ENCODE measurements around the gene SERINC2.
A peak's percentile ranks its signal among the peaks of the same experiment; 100 is the strongest.
"Not testable (repeated sequence)": the region's sequence is repeated elsewhere in the genome, so short reads cannot be mapped to it uniquely, and the experiment has no call there.

The SERINC2 gene

DNA sequence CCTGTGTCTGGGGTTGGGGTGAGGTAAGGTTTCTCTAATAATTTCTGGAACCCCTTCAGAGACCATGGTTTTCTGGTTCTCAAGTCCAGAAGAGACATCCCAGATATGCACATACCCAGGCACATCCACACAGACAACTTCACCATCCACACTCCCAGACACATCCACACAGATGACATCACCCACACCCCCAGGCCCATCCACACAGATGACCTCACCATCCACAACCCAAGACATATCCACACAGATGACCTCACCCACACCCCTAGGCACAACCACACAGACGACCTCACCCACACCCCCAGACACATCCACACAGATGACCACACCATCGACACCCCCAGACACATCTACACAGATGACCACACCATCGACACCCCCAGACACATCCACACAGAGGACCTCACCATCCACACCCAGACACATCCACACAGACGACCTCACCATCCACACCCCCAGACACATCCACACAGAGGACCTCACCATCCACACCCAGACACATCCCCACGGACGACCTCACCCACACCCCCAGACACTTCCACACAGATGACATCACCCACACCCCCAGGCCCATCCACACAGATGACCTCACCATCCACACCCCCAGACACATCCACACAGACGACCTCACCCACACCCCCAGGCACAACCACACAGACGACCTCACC, 26.3 kb upstream of the SERINC2 start:
- not testable (repeated sequence) for DNase-seq

DNA sequence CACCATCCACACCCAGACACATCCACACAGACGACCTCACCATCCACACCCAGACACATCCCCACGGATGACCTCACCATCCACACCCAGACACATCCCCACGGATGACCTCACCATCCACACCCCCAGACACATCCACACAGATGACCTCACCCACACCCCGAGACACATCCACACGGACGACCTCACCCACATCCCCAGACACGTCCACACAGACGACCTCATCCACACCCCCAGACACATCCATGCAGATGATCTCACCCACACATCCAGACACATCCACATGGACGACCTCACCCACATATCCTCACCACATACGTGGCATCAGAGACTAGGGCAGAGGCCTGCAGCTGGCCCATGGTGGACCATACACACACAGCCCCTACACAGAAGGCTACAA, 25.4 kb upstream of the SERINC2 start:
- no peak for DNase-seq

DNA sequence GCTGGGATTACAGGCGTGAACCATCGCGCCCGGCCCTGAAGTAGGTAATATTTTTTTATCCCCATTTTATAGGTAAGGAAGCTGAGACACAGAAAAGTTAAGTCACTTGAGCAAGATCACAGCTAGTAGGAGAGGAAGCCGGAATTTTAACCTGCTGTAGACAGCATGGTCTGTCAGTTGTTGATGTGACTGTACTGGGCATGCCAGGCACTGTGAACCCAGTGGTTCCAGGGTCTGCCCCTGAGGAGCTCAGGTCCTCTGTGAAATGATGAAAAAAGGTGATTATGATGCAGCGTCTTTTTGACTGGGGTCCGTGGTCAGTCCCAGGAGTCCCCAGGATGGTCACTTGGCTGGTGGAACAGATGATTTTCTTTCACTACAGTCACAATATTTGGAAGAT, 23.4 kb upstream of the SERINC2 start:
- DNase-seq: no peak

GRCh38 chr1:31390071-31390470, 22.9 kb upstream of the SERINC2 start:
- DNase-seq: no peak

DNA sequence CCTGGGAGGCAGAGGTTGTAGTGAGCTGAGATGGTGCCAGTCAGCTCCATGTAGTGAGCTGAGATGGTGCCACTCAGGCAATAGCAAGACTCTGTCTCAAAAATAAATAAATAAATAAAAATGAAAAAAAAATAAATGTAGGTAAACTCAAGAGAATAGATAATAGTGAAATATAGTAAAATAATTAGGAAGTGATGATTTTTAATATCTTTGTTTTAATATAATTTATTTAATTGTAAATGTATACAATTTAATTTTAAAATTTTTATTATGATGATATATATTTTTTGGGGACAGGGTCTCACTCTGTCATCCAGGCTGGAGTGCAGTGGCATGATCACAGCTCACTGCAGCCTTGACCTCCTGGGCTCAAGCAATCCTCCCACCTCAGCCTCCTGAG, 19.6 kb upstream of the SERINC2 start:
- no peak for DNase-seq

DNA sequence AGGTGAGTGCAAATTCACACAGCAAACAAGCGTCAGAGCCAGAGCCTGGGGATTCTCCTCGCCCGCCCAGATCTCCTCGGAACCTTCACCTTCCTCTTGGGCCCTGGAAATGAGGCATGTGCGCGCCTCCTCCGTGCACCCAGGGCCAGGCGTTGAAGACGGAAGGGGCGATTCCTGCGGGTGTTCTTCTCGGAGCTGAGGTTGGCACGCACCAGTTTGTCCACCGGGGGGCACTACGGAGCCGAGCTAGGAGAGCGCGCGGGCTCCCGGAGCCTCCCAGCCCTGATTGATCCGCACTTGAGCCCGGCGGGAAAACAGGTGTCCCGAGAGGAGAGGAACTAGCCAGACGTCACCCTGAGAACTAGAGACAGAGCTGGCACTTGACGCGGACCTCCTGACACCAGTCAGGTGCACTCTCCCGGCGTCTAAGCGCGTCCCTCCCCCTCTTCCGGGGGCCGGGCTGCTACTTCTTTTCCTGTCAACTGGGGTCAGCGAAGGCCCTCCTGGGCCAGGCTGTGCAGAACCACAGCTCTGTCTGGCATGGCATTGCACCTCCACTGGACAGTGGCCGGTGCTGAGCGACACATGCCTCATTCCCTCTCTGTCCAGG, 18.3 kb upstream of the SERINC2 start:
- peak; percentile 51 for DNase-seq

DNA sequence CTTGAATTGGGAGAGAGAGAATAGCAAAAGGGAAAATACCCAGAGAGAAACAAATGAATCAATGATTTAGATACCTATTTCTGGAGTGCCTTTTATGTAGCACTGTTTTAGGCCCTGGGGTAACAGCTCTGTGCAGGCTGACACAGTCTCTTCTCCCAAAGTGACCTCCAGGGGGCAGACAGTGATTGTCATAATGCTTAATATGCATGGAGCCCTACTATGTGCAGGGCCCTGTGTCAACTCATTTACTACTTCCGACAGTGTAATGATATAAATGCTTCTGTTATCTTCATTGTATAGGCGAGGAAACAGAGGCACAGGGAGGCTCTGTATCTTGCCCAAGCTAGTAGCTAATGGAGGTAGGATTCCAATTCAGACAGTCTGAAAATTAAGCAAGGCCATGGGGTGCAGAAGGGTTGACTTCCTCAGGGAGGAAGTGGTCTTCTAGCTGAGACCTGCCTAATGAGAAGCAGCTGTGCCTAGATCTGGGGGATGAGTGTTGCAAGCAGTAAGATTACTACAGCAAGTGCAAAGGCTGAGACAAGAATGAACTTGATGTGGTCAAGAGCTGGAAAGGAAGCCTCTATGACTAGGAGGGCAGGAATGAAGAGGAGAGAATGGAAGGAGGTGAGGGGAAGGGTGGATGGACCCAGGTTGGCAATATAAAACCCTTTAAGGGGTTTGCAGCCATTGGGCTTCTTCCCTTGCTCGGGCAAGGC, 16.2 kb upstream of the SERINC2 start:
- no peak for DNase-seq

DNA sequence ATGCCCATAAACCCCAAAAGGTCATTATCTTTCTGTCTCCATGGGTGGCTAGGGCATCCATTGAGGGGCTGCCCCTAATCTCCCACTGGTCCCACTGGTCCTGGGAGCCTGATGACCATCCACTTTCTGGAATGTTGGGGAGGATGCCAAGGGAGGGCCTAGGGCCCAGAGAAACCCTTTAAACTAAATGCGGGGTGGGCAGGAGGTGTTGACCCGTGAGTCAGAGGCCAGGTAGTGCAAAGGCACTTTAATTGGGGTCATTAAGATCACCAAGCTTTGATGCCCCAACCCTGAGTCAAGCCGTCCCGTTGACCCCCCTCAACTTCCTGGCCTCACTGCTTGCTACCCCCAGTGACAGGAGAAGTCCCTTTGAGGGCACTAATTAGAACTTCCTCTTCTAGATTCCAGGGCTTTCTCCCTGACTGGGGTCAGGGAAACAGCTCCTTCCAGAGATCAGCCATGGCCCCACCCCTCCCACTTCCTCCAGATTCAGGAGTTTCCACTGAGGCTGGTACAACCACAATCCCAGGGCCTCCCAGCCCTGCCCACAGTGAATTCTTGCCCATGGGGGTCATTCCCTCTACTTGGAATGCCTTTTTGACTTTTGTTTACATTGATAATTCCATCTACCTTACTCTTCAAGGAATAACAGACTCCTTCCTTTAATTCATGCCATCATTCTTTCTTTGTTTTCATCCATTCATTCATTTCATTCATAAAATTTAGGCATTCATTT, 15.5 kb upstream of the SERINC2 start:
- DNase-seq: no peak

- DNase-seq: no peak
Measured at GRCh38 chr1:31398246-31398645, 14.8 kb upstream of the SERINC2 start.

- no peak for DNase-seq
Measured at GRCh38 chr1:31399976-31400375, 13.0 kb upstream of the SERINC2 start.

GRCh38 chr1:31400393-31400792, 12.6 kb upstream of the SERINC2 start:
- no peak for DNase-seq

DNA sequence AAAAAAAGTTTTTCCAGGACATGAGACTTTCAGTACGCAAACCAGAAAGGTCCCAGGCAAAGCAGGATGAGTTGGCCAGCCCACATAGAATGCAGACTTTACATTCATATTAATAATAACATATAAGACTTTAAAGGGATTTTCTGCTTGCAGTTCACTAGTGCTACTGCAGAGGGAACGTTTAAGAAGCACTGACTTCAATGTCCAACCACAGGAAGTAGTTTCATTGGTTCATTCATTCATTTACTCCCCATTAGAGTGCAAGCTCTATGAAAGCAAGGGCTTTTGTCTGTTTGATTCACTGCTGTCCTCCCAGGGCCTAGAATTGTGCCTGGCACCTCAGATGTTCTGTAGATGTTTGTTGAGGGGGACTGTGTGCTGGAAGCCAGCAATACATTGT, 11.8 kb upstream of the SERINC2 start:
- no peak for DNase-seq

GRCh38 chr1:31405578-31406245, 7.3 kb upstream of the SERINC2 start:
- DNase-seq: no peak

DNA sequence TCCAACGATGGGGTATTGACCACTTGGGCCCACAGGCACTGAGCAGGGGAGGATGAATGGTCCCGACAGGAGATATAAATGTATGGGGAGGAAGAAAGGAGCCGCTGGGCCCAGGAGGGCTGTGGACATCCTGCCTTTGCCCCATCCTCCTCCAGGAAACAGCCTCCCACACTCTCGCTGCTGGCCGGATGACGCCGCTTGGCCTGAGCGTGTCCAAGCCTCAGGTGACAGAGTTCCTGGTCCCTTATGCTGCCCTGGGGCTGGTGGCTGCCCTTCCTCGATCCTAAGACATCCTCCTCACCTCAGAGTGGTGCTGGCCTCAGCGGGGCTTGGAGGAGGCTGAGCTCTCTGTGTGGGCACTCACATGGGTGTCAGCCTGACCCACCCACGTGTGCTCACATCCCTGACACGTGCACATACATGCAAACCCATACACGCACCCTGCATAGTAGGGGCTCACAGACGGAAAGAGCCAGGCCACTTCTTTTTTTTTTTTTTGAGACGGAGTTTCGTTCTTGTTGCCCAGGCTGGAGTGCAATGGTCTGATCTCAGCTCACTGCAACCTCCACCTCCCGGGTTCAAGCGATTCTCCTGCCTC, 5.9 kb upstream of the SERINC2 start:
- no peak for DNase-seq

DNA sequence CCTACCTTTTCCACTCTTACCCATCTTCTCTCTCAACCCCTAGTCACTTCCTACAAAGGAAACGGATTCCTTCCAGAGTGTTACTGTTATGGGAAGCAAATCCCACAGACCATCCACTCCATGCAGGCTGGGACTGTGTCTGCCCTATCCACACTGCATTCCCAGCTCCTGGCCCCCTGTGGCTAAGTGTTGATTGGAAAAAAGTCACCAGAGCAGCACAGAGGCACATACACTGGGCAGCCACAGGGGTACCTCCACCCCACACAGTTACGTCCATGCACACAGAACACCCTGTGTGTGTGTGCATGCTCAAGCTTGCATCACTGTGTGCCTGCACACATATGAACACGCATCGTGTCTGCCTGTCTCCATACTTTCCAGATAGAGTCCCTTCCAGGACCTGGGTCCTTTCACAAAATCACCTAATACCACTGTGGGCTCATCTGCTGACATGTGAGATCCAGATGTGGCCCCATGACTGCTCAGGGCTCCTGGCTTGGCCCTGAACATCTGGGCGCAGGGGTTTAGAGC, 4.2 kb upstream of the SERINC2 start:
- no peak for DNase-seq

DNA sequence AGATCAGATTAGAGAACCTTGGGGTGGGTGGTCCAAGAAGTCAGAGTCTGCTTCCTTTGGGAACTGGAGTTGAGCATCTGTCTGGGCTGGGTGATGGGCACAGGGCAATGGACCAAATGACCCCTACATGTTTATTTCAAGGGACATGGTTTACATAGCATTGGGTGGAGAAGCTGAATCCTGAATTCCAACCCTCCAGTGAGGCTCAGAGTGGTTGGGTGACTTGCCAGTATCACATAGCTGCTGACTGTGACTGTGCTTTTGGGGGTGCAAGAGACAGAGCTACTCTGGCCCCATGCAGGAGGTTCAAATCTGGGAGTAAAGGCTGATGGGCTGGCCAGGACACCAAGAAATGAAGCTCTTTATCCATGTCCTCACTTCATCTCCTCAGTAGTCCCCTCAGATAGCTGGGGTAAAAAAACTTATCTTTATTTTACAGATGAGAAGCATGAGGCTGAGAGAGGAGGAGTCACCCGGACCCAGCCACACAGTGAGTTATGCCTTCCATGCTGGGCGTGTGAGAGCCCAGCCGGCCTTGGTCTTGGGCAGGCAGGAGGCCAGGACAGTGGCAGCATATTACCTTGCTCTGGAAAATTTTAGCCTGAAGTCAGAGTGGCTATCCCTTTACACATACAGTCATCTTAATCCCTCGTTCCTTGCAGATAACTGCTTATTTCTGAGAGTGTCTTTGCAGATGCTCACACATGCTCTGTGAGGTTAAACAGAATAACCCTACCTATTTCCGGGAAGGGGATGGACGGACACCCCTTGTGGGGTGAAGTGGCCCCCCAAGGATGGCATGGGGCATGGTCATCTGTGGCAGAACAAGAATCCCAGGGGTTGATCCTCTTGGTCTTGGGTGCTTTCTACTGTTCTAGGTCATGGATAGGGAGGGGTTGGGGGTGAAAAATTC, 2.8 kb upstream of the SERINC2 start:
- no peak for DNase-seq

DNA sequence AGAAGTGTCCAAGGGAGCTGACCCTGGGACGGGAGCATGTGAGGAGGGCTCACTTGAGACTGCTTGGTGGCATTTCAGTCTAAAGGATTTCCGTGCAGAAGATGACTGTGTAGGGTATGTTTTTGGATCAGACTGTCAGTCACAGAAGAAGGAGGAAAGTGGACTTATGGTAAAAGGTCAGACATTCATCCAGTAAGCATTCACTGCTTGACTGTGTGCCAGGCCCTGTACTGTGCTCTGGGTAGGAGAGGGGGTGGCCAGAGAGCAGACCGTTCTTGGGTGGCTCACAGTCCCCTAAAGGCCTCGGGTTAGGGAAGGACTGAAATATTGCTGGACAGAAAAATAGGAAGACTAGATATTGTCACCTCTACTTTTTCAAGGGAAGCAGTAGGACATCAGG, 2.1 kb upstream of the SERINC2 start:
- DNase-seq: no peak

- DNase-seq: no peak
Measured at GRCh38 chr1:31412205-31412604, 808 bp upstream of the SERINC2 start.

DNA sequence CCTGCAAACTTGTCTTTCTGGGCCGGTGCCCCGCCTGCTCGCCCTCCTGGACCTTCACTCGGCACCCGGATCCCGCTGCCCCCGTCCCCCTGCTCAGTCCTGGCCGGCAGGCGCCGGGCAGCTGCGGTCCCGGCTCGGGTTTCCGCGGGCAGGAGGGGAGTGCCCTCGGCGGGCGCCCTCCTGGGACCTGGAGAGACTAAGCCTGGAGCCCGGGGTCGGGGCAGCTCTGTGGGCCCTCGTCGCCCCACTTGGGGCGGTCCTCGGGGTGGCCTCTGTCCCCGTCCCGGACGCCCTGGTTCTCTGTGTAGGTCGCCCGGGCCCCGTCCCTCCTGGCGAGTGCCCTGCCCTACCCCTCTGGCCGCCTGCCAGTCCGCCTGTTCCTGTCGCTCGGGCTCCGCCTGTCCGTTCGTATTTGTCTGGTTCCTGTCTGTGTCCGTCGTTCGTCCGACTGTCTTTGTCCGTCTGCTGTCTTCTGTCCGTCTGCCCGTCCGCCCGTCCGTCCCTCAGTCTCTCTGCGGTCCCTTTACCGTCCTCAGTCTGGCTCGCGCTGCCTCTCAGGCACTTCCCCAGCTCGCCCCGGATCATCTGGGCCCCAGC, 490 bp downstream of the SERINC2 start:
- DNase-seq: no peak

- no peak for DNase-seq
Measured at GRCh38 chr1:31414980-31415370, 2.0 kb downstream of the SERINC2 start.

DNA sequence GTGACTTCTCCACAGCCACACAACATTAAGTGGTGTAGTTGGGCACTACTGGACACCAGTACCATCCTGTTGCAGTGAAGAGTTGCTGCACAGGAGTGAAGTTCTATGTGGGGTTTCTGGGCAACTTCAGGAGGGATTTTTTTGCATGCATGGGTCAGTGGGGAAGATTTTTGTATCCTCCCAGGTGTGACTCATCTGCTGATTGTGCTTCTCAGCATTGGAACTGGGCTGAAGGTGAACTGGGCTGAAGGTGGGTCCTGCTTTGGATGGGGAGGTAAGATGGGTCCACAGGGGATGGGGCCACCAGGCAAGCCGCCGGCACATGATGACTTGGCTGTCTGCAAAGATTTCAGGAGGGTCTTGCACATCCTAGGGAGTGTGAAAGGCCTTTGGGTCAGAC, 2.6 kb downstream of the SERINC2 start:
- no peak for DNase-seq

All from KG1 (cell line).